Sciatic nerve (tissue), 2 donors: ENCODE results near the gene SLC15A1. TPM values are rescaled to one million over a fixed set of nuclear protein-coding genes. Genes with fewer than 3 reads are reported as not detected.

Experiments
- ATAC-seq: fragments of 200-7000 bp; cut with Tn5 transposase; one replicate; pipeline ENCODE4 v1.9.1; 2020; ENCODE audit warnings: mild to moderate bottlenecking, moderate library complexity
- DNase-seq: peaks from one replicate; pipeline ENCODE4 v3.0.0-alpha.2; 2020; ENCODE audit warnings: low spot score
- intact Hi-C: fragments of 100-400 bp; cut with DNase I; formaldehyde crosslinking; loops from one replicate; pipeline ENCODE4 v1.14.2; 2022
- total RNA-seq: library from RNA; stranded (reverse); fragmentation: NEBNext Ultra II Directional; extraction: Animal tissue kit (Norgen Biotek cat#: 25700); gene quantifications from one replicate; pipeline ENCODE4 v1.2.1, GENCODE V29; 2021
- donor health status: DM: no; HTN: no; CAD: no.
- donor health status: DM: no; HTN: no; CAD: no.

SLC15A1 gene
- total RNA-seq, 1 donor from 2014 or later = 0.22 TPM

- ATAC-seq = no peak
- no peak for DNase-seq
- intact Hi-C loops = no loop called here
These were observed 31.5 kb upstream of the SLC15A1 start for GRCh38 chr13:98783856-98784478.

- ATAC-seq = no peak
- DNase-seq = no peak
- intact Hi-C loops = no loop called here
These were observed 30.2 kb upstream of the SLC15A1 start for GRCh38 chr13:98782654-98783053.

- ATAC-seq (no peak), DNase-seq (no peak)
- intact Hi-C loops = no loop called here
These were observed 29.4 kb upstream of the SLC15A1 start for GRCh38 chr13:98781905-98782304.

- DNase-seq = no peak
- intact Hi-C loops = no loop called here
- ATAC-seq = no peak
These were observed 29.0 kb upstream of the SLC15A1 start for GRCh38 chr13:98781470-98781869.

- no peak for ATAC-seq
- intact Hi-C loops = no loop called here
- no peak for DNase-seq
These were observed 28.6 kb upstream of the SLC15A1 start for GRCh38 chr13:98781045-98781444.

- ATAC-seq = no peak
- no peak for DNase-seq
- intact Hi-C loops = no loop called here
These were observed 28.0 kb upstream of the SLC15A1 start for GRCh38 chr13:98780451-98780850.

GRCh38 chr13:98779695-98780094 is 27.2 kb upstream of the SLC15A1 start:
- ATAC-seq (no peak), DNase-seq (no peak)
- intact Hi-C loops = no loop called here

GRCh38 chr13:98778749-98779148 is 26.3 kb upstream of the SLC15A1 start:
- ATAC-seq (no peak), DNase-seq (no peak)
- intact Hi-C loops = no loop called here

GRCh38 chr13:98776644-98777043 is 24.2 kb upstream of the SLC15A1 start:
- DNase-seq (no peak), ATAC-seq (no peak)
- intact Hi-C loops = no loop called here

- intact Hi-C loops = no loop called here
- no peak for ATAC-seq
- DNase-seq = no peak
These were observed 23.5 kb upstream of the SLC15A1 start for GRCh38 chr13:98775844-98776598.

- intact Hi-C loops = no loop called here
- ATAC-seq = no peak
These were observed 22.9 kb upstream of the SLC15A1 start for GRCh38 chr13:98775386-98775785.

GRCh38 chr13:98774776-98775175 is 22.3 kb upstream of the SLC15A1 start:
- no peak for DNase-seq
- intact Hi-C loops = no loop called here
- ATAC-seq = no peak

More at GRCh38 chr13:98775386-98775785, 22.9 kb upstream of the SLC15A1 start:
- DNase-seq = no peak

GRCh38 chr13:98773921-98774320 is 21.4 kb upstream of the SLC15A1 start:
- ATAC-seq (no peak), DNase-seq (no peak)
- intact Hi-C loops = no loop called here

- ATAC-seq (no peak), DNase-seq (no peak)
- intact Hi-C loops = no loop called here
These were observed 20.5 kb upstream of the SLC15A1 start for GRCh38 chr13:98772794-98773452.

GRCh38 chr13:98771838-98772611 is 19.6 kb upstream of the SLC15A1 start:
- intact Hi-C loops = no loop called here
- no peak for ATAC-seq
- no peak for DNase-seq

- intact Hi-C loops = loop anchor here (1.0 kb wide), 1 partner anchor 47 kb away; no protein-coding TSS in a partner anchor
- no peak for ATAC-seq
- DNase-seq = no peak
These were observed 17.3 kb upstream of the SLC15A1 start for GRCh38 chr13:98769736-98770135.

GRCh38 chr13:98768522-98768921 is 16.1 kb upstream of the SLC15A1 start:
- DNase-seq (no peak), ATAC-seq (no peak)
- intact Hi-C loops = no loop called here

- no peak for DNase-seq
- no peak for ATAC-seq
- intact Hi-C loops = no loop called here
These were observed 14.2 kb upstream of the SLC15A1 start for GRCh38 chr13:98766697-98767096.

- intact Hi-C loops = no loop called here
- no peak for ATAC-seq
- DNase-seq = no peak
These were observed 13.6 kb upstream of the SLC15A1 start for GRCh38 chr13:98765996-98766519.
